H9 (cell line): ENCODE results near the gene KRTAP1-3. TPM values are rescaled to one million over a fixed set of nuclear protein-coding genes. Genes with fewer than 3 reads are reported as not detected.

Experiments
- DNase-seq: peaks from one replicate; pipeline ENCODE4 v3.0.0-alpha.2; 2017
- H2AFZ ChIP-seq: one replicate; pipeline ENCODE4 v1.6.1; 2013; ENCODE audit warnings: mild to moderate bottlenecking, low read length, control low read depth, moderate library complexity
- H2AK5ac ChIP-seq: 2 replicates; pipeline ENCODE4 v1.6.1; 2013; ENCODE audit warnings: low read length, control low read depth, mixed read lengths; ENCODE audit not compliant: insufficient read length
- H2BK120ac ChIP-seq: one replicate; pipeline ENCODE4 v1.6.1; 2013; ENCODE audit warnings: low read depth, mild to moderate bottlenecking, low read length, control low read depth, inconsistent platforms; ENCODE audit not compliant: poor library complexity, severe bottlenecking
- H2BK12ac ChIP-seq: 2 replicates; pipeline ENCODE4 v1.6.1; 2013; ENCODE audit warnings: low read length, control low read depth, mixed read lengths, low read depth; ENCODE audit not compliant: insufficient read length
- H2BK15ac ChIP-seq: 2 replicates; pipeline ENCODE4 v1.6.1; 2013; ENCODE audit warnings: low read depth, low read length, control low read depth
- H2BK20ac ChIP-seq: one replicate; pipeline ENCODE4 v1.6.1; 2013; ENCODE audit warnings: low read depth, mild to moderate bottlenecking, low read length, control low read depth, inconsistent platforms; ENCODE audit not compliant: poor library complexity, severe bottlenecking
- H2BK5ac ChIP-seq: 2 replicates; pipeline ENCODE4 v1.6.1; 2013; ENCODE audit warnings: low read length, control low read depth, mixed read lengths; ENCODE audit not compliant: insufficient read length
- H3K14ac ChIP-seq: 2 replicates; pipeline ENCODE4 v1.6.1; 2013; ENCODE audit warnings: low read length, control low read depth; ENCODE audit not compliant: insufficient read depth
- H3K18ac ChIP-seq: 2 replicates; pipeline ENCODE4 v1.6.1; 2013; ENCODE audit warnings: low read depth, mild to moderate bottlenecking, mixed read lengths, low read length, control low read depth; ENCODE audit not compliant: insufficient read length
- H3K23ac ChIP-seq: 2 replicates; pipeline ENCODE4 v1.6.1; 2013; ENCODE audit warnings: low read length, control low read depth, mixed read lengths, low read depth; ENCODE audit not compliant: insufficient read length
- H3K23me2 ChIP-seq: 2 replicates; pipeline ENCODE4 v1.6.1; 2013; ENCODE audit warnings: low read depth, mild to moderate bottlenecking, mixed read lengths, low read length, control low read depth; ENCODE audit not compliant: insufficient read length, poor library complexity, severe bottlenecking
- H3K27ac ChIP-seq: 2 replicates; pipeline ENCODE4 v1.5.1; 2013; ENCODE audit warnings: low read length, control low read depth, mixed read lengths, low read depth; ENCODE audit not compliant: insufficient read length
- H3K27me3 ChIP-seq: 2 replicates; pipeline ENCODE4 v1.6.1; 2013; ENCODE audit warnings: low read length, control low read depth, inconsistent platforms; ENCODE audit not compliant: insufficient read depth
- H3K4ac ChIP-seq: 2 replicates; pipeline ENCODE4 v1.6.1; 2013; ENCODE audit warnings: low read depth, mild to moderate bottlenecking, control low read depth, inconsistent platforms, low read length, moderate library complexity
- H3K4me1 ChIP-seq: 2 replicates; pipeline ENCODE4 v1.6.1; 2013; ENCODE audit warnings: low read length, control low read depth, inconsistent platforms; ENCODE audit not compliant: insufficient read depth
- H3K4me2 ChIP-seq: 2 replicates; pipeline ENCODE4 v1.6.1; 2013; ENCODE audit warnings: low read length, control low read depth, mixed read lengths; ENCODE audit not compliant: insufficient read length, insufficient read depth
- H3K56ac ChIP-seq: 2 replicates; pipeline ENCODE4 v1.6.1; 2013; ENCODE audit warnings: low read depth, mild to moderate bottlenecking, mixed read lengths, low read length, control low read depth; ENCODE audit not compliant: insufficient read length
- H3K79me1 ChIP-seq: 2 replicates; pipeline ENCODE4 v1.6.1; 2013; ENCODE audit warnings: low read depth, mild to moderate bottlenecking, moderate library complexity, low read length, control low read depth, inconsistent platforms; ENCODE audit not compliant: insufficient read depth, poor library complexity, severe bottlenecking
- H3K79me2 ChIP-seq: 2 replicates; pipeline ENCODE4 v1.6.1; 2013; ENCODE audit warnings: low read length, control low read depth, inconsistent platforms; ENCODE audit not compliant: insufficient read depth
- H3K9ac ChIP-seq: 2 replicates; pipeline ENCODE4 v1.6.1; 2013; ENCODE audit warnings: low read length, control low read depth, mixed read lengths; ENCODE audit not compliant: insufficient read length; ENCODE audit errors: extremely low read depth
- H3K9me3 ChIP-seq: one replicate; pipeline ENCODE4 v1.6.1; 2013; ENCODE audit warnings: low read depth, low read length, inconsistent platforms; ENCODE audit not compliant: control insufficient read depth
- H3T11ph ChIP-seq: one replicate; pipeline ENCODE4 v1.6.1; 2013; ENCODE audit warnings: mild to moderate bottlenecking, low read length, control low read depth, inconsistent platforms
- H4K20me1 ChIP-seq: one replicate; pipeline ENCODE4 v1.6.1; 2013; ENCODE audit not compliant: control insufficient read depth, insufficient read length, insufficient read depth
- H4K5ac ChIP-seq: 2 replicates; pipeline ENCODE4 v1.6.1; 2013; ENCODE audit warnings: low read depth, mild to moderate bottlenecking, mixed read lengths, low read length, control low read depth; ENCODE audit not compliant: insufficient read length
- H4K8ac ChIP-seq: replicated peaks from 2 replicates; pipeline ENCODE4 v1.6.1; 2013; ENCODE audit warnings: low read length, control low read depth, mixed read lengths, low read depth; ENCODE audit not compliant: insufficient read length
- H4K91ac ChIP-seq: 2 replicates; pipeline ENCODE4 v1.6.1; 2013; ENCODE audit warnings: low read depth, mild to moderate bottlenecking, moderate library complexity, mixed read lengths, low read length, control low read depth; ENCODE audit not compliant: insufficient read length
- H3K27ac Mint-ChIP-seq, 3 experiments: 2 replicates in 2 of 3; 3 replicates in 1 of 3; pipeline ENCODE4 v1.8.0; 2020 to 2021; ENCODE audit warnings: mixed read lengths in 3 of 3, mild to moderate bottlenecking in 1 of 3, moderate library complexity in 1 of 3
- H3K27me3 Mint-ChIP-seq: 2 replicates; pipeline ENCODE4 v1.8.0; 2021; ENCODE audit warnings: low read depth, mild to moderate bottlenecking, moderate library complexity, mixed read lengths
- H3K36me3 Mint-ChIP-seq, 3 experiments: 2 replicates in 2 of 3; 3 replicates in 1 of 3; pipeline ENCODE4 v1.8.0; 2020 to 2021; ENCODE audit warnings: low read depth in 3 of 3, mixed read lengths in 3 of 3; ENCODE audit not compliant: insufficient read depth in 1 of 3
- H3K4me1 Mint-ChIP-seq, 2 experiments: 2 replicates each; pipeline ENCODE4 v1.8.0; 2020; ENCODE audit warnings: mixed read lengths in 2 of 2
- H3K4me3 Mint-ChIP-seq, 2 experiments: 2 replicates in 1 of 2; 3 replicates in 1 of 2; pipeline ENCODE4 v1.8.0; 2020 to 2021; ENCODE audit warnings: mild to moderate bottlenecking in 2 of 2, mixed read lengths in 2 of 2, moderate library complexity in 1 of 2
- H3K9me3 Mint-ChIP-seq, 2 experiments: 2 replicates in 1 of 2; 3 replicates in 1 of 2; pipeline ENCODE4 v1.8.0; 2020; ENCODE audit warnings: mild to moderate bottlenecking in 2 of 2, mixed read lengths in 2 of 2, moderate library complexity in 1 of 2
- CTCF ChIP-seq: fragments of 200-600 bp; sonication (generic); conservative IDR thresholded peaks from 3 replicates; pipeline ENCODE4 v1.8.0; 2021; ENCODE audit warnings: antibody characterized with exemption, mild to moderate bottlenecking
- WGBS: extraction: QIAGEN DNeasy Blood & Tissue Kit; methylation state at CpG from one replicate; pipeline ENCODE4 v1.1.7; 2013; ENCODE audit warnings: missing lambda C conversion rate, low lambda C conversion rate, mixed read lengths; ENCODE audit not compliant: insufficient read length; ENCODE audit errors: extremely low coverage; 5-methylcytosine and 5-hydroxymethylcytosine counted together
- total RNA-seq: library from RNA; stranded (reverse); gene quantifications from 2 replicates; pipeline ENCODE4 v1.2.1, GENCODE V29; 2021

Gene KRTAP1-3
- total RNA-seq, 1 experiment from 2014 or later: not detected

GRCh38 chr17:40995116-40995515, 39.6 kb downstream of the KRTAP1-3 start:
- no peak overlapping the region for H3K56ac ChIP-seq
- no peaks in the 10 kb centered on the region for H3K23me2 ChIP-seq
- WGBS: no CpG with 5 or more reads among the region's 1 CpG
- DNase-seq: no peak
- no peak overlapping the region for H2BK12ac ChIP-seq
- H3K27me3 ChIP-seq: no peaks in the 10 kb centered on the region
- H4K8ac ChIP-seq: no peak overlapping the region
- no peak overlapping the region for H3K27ac ChIP-seq
- Mint-ChIP-seq H3K4me1 (peaks cover 0 to 3% of the 10 kb centered on the region in 2 experiments; a peak in 1 of 4 replicates), H3K27ac (no peak overlapping the region), H3K36me3 (no peaks in the 10 kb centered on the region; a peak in 1 of 7 replicates), H3K27me3 (no peaks in the 10 kb centered on the region; the same call in 1 of the 2 replicates), H3K9me3 (no peaks in the 10 kb centered on the region), H3K4me3 (no peak overlapping the region)
- no peaks in the 10 kb centered on the region for H3K9me3 ChIP-seq
- H2BK120ac ChIP-seq: no peak overlapping the region
- no peak overlapping the region for H3K4me2 ChIP-seq
- H3K23ac ChIP-seq: no peak overlapping the region
- no peak overlapping the region for H3K4ac ChIP-seq
- H4K5ac ChIP-seq: no peak overlapping the region
- H2BK20ac ChIP-seq: no peak overlapping the region
- H2AFZ ChIP-seq: no peak overlapping the region
- H3K9ac ChIP-seq: no peak overlapping the region
- no peak overlapping the region for H3T11ph ChIP-seq
- H3K14ac ChIP-seq: no peak overlapping the region
- H2BK15ac ChIP-seq: no peak overlapping the region
- no peaks in the 10 kb centered on the region for H3K79me2 ChIP-seq
- no peak overlapping the region for H4K91ac ChIP-seq
- no peaks in the 10 kb centered on the region for H3K79me1 ChIP-seq
- no peak for TF ChIP-seq CTCF
- no peaks in the 10 kb centered on the region for H3K4me1 ChIP-seq
- H2AK5ac ChIP-seq: no peak overlapping the region
- no peak overlapping the region for H3K18ac ChIP-seq
- no peak overlapping the region for H2BK5ac ChIP-seq
- H4K20me1 ChIP-seq: no peaks in the 10 kb centered on the region
